GM18502 (cell line): ENCODE measurements around the gene MYO1G.
"Not testable (repeated sequence)": the region's sequence is repeated elsewhere in the genome, so short reads cannot be mapped to it uniquely, and the experiment has no call there.

Source experiments
- ATAC-seq: cut with Tn5 transposase; IDR thresholded peaks from one replicate; pipeline ENCODE4 v1.9.1; 2021; ENCODE audit warnings: mild to moderate bottlenecking; ENCODE audit not compliant: unreplicated experiment, poor library complexity

The MYO1G gene

DNA sequence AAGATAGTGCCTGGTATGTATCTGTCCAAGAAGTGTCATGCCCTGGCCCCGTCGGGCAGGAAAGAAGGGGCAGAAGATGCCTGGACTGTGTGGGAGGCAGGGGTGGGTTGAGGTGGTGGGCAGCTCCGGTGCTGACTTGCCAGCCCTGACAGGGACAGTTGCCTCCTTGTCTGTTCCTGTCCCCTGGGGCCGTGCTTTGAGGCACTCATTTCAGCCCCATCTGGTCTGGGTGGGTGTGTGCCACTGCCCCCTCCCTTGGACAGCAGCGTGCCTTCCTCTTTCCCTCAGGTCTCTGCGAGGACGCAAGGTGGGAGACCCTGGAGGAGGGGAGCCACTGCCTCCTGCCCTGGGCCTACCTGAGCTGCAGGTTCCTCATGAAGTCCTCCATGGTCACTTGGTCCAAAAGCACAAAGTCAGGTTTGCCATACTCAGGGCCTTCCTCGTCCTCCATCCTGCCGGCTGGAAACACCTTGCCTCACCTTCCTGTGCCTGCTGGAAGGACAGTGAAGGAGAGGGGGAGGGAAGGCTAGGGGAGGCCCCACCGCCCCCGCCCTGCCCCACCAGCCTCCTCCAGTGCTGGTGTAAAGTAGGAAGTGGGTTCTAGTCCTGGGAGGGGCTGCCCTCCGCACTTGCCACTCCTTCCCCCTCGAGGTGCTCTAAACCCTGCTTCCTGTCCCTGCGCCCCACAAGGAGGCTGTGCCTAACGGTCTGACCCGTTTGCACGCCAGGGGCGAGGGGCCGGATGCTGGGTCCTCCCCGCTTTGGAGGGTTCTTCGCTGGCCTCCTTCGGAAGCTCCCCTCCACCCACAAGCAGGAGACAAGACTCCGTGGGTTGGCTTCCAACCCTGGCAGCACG is at the start of gene MYO1G:
Gene MYO1G, minus strand, starts transcription at position 505 of the 856 bp plus-strand sequence. Its CDS starts 54 bp downstream, at position 451.
- ATAC-seq: peak; percentile 62

DNA sequence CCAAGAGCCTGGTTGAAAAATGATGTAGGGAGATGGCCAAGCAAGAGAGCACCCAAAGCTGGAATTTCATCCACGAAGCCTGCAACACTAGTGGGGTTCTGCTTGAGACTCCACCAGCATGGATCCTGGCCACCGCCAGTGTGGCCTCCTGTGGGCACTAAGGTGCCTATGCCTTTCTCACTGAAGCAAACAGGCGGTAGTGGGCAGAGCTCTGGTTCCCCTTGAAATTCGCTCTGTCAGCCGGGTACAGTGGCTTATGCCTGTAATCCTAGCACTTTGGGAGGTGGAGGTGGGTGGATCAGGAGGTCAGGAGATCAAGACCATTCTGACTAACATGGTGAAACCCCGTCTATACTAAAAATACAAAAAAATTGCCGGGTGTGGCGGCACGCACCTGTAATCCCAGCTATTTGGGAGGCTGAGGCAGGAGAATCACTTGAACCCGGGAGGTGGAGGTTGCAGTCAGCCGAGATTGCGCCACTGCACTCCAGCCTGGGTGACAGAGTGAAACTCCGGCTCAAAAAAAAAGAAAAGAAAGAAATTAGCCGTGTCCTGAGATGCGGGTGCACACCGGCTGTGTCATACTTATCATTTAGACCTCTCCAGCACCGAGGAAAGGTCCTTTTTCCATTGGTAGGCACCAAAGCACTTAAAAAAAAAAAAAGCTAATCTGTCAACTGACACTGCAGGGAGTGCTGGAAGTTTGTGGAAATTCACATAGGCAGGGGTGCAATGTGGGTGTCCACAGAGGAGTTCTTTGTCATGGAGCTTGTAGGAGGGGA is 49.5 kb upstream of the MYO1G start:
- ATAC-seq: no peak

DNA sequence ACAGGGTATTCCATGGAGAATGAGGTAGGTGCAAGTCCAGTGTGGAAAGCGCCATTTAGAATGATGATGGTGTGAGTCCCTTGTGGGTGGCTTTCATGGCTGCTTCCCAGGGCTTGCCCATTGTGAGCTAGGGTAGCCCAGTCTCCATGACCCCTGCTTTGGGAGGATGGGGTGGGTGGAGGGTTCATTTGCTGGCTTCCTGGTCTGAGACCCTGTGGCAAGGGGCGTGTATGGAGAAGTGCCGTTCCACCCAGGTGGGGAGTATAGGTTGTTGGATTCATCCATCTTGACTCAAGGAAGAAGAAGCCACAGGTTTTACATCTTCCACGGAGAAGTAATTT is 48.9 kb upstream of the MYO1G start:
- peak; percentile 13 for ATAC-seq

DNA sequence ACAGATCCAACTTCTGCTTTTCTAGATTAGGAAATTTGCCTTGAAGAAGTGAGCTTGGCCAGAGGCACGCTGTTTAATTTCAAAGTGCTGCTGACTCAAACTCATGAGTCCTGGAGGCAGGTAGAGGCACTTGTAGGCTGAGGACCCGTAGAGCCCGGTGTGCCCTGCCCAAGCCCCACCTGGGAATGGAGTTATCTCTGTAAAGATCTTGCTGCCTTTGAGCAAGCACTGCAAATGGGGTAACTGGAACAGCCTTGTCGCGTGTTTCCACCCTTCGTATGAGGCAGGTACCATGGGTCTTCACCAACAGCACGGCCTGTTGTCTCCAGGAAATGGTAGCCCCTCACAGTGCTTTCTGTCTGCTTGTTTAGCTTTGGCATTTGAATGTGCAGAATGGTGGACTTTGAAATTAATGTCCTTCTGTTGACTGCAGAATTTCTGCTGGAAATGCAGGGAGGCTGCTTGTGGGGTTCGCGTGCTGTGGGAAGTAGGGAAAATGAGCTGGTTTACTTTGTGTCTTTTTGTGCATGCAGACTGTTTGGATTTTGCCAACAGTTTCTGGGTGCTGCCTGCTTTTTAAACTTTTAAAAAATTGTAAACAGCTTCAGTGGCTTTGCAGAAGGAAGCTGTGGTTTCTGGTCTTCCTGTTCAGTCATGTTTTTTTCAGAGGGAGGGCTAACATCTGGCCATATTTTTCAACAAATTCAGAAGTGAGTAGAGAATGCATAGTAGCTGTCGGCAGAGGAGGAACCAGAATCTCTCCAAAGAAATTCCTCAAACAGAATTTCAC is 48.4 kb upstream of the MYO1G start:
- peak; percentile 60 for ATAC-seq

DNA sequence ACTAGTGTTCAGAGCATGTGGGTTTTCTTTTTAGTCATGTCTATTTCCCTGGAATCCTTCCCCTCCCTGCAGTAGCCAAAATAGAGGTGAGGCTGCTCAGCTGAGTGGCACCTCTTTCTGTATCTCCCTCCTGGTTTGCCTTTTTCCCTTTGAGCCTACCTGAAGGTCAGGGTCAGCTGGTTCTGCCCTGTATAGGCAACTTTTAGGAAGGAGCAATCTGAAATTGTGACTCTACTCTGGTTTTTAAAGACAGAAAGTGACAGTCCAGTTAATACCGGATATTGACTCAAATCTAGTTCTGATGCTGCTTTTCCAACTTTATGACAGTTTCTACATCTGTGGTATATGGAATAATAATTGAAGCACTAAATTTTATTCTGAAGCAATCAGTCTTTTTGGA is 47.2 kb upstream of the MYO1G start:
- ATAC-seq: no peak

DNA sequence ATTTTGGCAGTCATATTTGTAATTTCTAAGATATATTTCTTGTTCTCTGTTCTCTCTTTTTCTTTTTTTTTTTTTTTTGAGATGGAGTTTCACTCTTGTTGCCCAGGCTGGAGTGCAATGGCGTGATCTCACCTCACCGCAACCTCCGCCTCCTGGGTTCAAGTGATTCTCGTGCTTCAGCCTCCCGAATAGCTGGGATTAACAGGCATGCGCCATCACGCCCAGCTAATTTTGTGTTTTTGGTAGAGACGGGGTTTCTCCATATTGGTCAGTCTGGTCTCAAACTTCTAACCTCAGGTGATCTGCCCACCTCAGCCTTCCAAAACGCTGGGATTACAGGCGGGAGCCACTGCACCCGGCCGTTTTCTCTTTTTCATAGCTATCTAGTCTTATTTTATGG is 46.7 kb upstream of the MYO1G start:
- ATAC-seq: not testable (repeated sequence)

DNA sequence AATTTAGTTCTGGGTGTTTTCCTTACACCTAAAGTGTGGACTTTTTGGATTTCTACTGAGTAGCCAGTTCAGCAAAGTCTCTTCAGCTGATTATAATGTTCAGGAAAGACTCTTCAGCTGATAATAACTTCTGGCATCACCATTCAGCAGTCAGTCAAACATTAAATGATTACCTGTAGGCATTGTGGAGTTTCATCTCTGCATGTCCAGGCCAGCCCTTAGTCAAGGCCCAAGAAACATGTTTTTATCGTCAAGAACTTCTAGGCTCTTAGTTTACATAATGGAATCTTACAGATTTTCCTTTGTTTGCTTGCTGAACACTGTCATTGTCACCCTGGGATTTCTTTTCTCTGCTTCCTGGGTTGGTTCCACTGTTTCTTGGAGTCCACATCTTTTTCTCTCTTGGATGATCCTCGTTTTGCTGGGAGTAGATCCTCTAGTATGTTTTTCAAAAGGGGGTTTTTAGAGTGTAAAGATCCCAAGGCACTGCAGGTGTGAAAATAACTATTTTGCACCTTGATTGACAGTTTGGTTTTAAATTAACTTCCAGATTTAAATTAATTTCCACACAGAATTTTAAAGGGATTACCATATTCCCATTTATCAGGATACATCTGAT is 45.4 kb upstream of the MYO1G start:
- ATAC-seq: no peak

DNA sequence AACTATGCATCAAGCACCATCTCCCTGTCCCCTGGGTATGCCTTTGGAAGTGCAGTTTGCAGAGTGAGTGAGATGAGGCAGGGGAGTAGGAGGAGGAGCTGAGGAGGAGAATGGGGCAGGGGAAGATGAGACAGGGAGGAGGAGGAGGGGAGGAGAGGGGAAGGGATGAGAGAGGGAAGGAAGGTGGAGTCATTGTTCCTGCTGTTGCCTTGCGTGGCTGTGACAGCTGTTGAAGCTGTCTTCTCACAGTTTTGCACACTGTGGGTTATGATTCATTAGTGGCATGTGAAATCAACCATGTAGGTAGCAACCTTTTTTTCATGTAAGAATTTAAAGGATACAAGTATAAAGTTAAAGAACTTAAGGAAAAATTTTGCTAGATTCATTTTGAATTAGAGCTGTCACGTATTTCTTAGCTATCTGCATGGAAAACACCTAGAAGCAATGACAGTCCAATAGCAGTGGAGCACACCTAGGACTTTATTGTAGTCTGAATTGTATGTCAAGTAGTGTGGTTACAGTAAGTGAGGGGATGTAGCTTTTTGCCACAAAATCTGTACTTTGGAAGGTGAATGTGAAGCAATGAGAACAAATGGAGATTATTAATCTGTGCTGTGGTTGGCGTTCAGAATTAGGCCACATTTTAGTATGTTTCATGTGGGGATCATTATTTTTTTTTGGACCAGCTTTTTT is 42.9 kb upstream of the MYO1G start:
- peak; percentile 67 for ATAC-seq

DNA sequence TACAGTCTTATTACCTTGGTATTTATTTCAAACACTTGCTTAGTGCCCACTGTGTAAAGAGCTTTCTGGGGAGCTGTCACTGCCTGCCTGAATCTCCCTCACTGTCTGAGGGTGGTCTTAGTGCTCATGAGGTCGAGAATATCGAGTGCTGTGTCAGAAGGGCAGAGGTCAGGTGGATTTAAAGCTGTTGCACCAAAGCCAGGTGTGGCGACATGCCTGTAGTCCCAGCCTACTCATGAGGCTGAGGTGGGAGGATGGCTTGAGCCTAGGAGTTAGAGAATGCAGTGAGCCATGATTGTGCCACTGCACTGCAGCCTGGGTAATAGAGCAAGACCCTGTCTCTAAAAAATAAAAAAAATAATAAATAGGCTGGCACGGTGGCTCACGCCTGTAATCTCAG is 42.1 kb upstream of the MYO1G start:
- ATAC-seq: no peak

DNA sequence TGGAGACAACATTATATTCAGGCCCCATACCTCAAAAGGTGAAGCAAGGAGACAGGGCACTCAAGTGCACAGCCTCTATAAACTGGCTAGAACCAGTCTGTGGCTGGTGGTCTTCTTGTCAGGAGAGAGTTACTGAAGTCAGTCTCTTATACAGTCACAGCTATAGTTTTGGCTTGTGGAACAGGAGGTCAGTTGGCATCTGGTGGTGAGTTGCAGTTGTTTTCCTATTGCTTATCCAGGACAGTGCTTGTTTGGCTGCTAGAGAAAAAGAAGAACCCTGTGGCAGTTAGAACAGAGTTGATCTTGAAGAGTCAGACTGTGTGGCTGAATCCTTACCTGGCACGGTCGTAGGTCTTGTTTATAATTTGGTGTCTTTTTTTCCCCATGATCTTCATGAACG is 38.4 kb upstream of the MYO1G start:
- ATAC-seq: no peak

DNA sequence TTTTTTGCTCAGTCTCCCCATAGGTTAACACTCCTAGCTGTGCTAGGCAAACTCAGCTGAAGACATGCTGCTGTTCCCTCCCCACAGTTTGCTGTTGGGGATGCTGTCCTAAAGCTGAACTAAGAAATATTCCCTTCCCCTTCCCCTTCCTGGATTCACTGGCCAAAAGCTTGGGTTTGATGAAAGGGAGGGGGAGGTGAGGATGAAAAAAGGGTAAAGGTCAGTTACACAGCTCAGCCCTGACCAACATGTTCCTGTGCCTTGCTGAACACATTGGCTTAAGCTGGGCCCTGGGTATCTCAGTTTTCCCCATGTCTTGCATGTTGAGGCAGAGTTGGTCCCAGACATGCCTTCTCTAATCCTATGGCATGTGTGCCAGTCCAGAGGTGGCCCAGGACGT is 36.5 kb upstream of the MYO1G start:
- ATAC-seq: no peak

DNA sequence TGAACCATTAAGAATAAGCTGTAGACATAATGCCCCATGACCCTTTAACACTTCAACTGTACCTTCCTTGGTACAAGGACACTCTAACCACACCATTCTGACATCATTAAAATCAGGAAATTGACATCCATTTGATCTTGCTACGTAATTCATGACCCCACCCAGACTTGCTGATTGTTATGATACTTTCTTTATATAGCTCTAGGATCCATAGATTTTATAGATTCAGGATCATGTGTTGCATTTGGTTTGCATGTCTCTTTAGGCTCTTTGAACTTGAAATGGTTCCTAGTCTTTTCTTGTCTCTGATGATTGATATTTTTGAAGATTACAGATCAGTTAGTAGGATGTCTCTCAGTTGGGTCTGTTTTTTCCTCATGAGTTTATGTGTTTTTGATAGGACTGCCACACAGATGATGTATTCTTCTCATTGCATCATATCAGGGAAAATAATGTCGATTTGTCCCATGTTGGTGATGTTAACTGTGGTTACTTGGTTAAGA is 34.7 kb upstream of the MYO1G start:
- no peak for ATAC-seq

DNA sequence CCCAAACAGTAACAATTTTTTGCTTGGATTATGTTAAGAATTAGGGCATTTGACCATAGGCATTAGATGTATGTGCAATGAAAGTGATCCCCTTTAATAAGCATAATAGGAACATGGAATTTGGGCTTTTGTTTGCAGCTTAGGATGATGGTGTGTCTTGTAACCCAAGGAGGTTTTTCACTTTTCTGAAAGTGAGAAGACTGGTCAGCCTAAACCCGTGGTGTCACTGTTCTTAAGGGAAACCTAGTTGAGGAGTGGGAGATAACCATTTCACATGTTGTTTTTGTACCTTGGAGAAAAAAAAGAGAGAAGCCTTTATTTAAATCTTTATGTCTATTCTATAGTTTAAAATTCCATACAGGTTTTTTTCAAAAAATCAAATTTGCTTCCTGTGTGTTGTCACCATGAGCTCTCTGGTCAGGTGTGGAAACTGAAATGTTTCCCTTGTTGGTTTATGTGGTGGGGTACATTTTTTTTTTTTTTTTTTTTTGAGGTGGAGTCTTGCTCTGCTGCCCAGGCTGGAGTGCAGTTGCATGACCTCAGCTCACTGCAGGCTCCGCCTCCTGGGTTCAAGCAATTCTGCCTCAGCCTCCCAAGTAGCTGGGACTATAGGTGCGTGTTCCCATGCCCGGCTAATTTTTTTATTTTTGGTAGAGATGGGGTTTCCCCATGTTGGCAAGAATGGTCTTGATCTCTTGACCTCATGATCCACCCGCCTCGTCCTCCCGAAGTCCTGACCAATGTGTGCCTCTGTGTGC is 28.9 kb upstream of the MYO1G start:
- peak; percentile 82 for ATAC-seq

DNA sequence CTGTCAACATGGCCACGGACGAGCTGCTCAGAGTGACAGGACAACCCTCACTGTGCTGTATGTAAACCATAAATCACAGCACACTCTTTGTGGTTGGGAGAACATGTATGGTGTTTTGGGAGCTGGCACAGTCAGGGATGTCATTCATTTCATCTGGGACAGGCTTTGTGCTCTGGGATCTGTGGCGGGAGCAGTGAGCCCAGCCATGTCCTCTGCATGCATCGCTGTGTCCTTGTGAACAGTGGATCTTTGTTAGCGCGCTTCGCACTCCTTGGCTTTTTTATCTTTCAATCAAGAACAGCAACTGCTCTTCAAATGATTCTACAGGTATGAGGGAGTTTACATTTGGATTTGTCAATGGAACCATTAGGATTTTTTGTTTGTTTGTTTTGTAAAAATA is 28.3 kb upstream of the MYO1G start:
- no peak for ATAC-seq

DNA sequence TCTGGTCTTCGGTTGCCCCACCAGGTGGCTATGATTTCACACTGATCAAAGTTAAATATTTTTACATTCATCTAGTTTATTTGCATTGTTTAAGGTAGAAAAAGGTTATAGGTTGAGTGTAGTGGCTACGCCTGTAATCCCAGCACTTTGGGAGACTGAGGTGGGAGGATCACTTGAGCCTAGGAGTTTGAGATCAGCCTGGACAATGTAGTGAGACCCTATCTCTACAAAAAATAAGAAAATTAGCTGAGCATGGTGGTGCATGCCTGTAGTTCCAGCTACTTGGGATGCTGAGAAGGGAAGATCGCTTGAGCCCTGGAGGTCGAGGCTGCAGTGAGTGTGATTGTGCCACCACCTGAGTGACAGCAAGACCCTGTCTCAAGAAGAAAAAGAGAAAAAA is 25.0 kb upstream of the MYO1G start:
- no peak for ATAC-seq

DNA sequence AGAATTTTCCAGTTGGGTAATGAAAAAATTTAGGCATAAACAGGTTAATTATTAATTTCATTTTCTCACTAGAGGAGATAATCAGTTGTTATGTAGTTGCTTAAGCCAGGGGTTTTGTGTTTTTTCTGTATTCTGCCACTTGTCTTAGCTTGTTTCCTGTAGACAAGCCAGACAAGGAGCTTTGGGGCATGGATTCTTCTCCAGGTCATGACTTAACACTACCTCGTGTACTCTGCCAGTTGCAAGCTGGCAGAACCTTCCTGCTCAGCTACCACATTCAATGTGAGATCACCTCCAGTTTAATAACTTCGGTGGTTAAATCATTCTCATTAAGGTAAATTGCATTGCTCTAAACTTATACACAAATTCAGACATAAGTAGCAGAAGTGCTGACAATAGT is 23.0 kb upstream of the MYO1G start:
- no peak for ATAC-seq

DNA sequence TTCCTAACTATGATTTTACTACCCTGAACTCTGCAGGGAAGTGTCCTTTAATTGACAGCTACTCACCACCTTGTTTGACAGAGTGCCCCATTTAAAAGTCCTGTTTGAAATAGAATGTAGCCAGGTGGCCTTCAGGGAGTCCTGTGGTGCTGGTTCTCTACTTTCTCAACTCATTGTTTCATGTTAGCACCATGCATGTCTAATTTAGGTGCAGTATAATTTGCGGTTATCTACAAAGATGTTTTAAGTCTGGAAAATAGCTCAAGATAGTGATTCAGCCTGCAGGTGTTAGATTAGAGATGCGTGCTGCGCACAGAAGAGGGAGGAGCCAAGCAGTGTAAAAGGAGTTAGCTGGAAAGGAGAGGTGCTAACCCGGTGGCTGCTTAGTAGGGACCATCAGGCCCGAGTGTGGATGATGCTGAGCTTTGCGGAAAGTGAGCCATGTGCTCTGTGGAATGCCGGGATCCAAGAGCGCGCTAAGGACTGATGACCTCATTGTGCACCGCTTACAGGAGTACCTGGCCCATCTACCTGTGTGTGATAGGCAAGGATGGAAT is 22.4 kb upstream of the MYO1G start:
- ATAC-seq: peak; percentile 31

DNA sequence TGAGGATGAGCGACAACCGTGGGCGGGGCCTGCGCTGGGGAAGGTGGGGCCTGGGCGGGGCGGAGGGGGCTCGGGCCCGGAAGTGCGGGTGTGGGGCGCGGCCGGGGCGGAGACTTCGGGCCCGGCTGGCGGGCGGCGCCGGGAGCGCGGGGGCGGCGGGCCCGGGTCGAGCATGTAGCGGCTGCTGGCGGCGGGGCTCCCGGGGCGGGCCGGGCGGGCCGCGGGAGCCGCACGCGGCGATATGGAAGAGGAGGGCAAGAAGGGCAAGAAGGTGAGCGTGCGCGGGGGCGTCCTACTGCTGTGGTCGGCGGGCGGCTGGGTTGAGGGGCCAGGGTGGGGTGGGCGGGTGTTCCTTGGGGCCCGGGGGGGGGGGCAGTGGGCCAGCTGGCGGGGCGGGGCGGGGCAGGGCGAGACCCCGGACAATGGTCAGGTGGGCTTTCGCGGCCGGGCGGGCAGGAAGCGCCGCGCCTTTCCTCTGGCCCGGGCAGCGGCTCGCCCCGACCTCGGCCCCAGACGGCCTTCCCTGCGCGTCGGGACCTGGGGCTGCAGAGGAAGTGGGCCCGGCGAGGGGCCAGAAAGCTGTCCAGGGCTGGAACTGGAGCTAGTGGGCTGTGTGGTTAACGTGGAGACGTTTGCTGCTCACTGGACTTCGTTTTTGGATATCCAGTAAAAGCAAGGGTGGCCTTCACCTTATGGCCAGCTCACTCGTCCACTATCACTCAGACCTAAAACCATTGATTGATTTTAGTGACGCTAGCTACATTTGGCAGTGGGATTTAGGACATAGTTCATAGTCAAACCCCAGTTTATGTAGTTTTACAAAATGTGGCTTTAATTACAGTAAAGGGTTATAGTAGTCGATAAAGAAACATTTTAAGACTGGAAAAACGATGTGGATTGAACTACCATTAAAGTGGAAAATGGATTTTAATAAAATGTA is 21.5 kb upstream of the MYO1G start, which contains the start of gene CCM2:
Gene CCM2, plus strand, starts transcription at position 109 of the 940 bp plus-strand sequence. Its CDS starts 133 bp downstream, at position 242.
- ATAC-seq: no peak
